K562 (cell line): Measurements from ENCODE around the gene UQCC2. TPM values are rescaled to one million over a fixed set of nuclear protein-coding genes. Genes with fewer than 3 reads are reported as not detected.

Source experiments
- ATF1 ChIP-seq, 2 experiments: fragments of 450-650 bp in 1 of 2; IDR thresholded peaks; 2 replicates each; pipeline ENCODE4 v1.6.1; 2016; ENCODE audit warnings: missing compliant biosample characterization in 1 of 2, missing genetic modification characterization in 1 of 2
- HDAC6 ChIP-seq: IDR thresholded peaks from 2 replicates; pipeline ENCODE4 v1.6.1; 2012; ENCODE audit warnings: low read depth, mild to moderate bottlenecking, control low read depth, inconsistent platforms, low read length, moderate library complexity
- HDAC8 ChIP-seq: fragments of 450-650 bp; IDR thresholded peaks from 2 replicates; pipeline ENCODE4 v1.6.1; 2016; ENCODE audit warnings: mild to moderate bottlenecking, missing genetic modification characterization, moderate library complexity, missing compliant biosample characterization
- HEY1 ChIP-seq: fragments of 250-450 bp; sonication (Bioruptor Pico); IDR thresholded peaks from 2 replicates; pipeline ENCODE4 v1.5.0; 2020; ENCODE audit warnings: mild to moderate bottlenecking, moderate library complexity, borderline replicate concordance
- MCM2 ChIP-seq: fragments of 450-650 bp; IDR thresholded peaks from 2 replicates; pipeline ENCODE4 v1.6.1; 2017; ENCODE audit warnings: low read depth, mild to moderate bottlenecking
- MEIS2 ChIP-seq: fragments of 450-650 bp; IDR thresholded peaks from 2 replicates; pipeline ENCODE4 v1.6.1; 2014; ENCODE audit warnings: mild to moderate bottlenecking; ENCODE audit not compliant: partially characterized antibody
- NEUROD1 ChIP-seq: fragments of 150-350 bp; IDR thresholded peaks from 2 replicates; pipeline ENCODE4 v1.6.1; 2014; ENCODE audit warnings: borderline replicate concordance, low read length, low read depth; ENCODE audit not compliant: partially characterized antibody
- NFYB ChIP-seq: IDR thresholded peaks from 2 replicates; pipeline ENCODE4 v1.6.1; 2011; ENCODE audit warnings: mild to moderate bottlenecking, moderate library complexity; ENCODE audit not compliant: insufficient read length; ENCODE audit errors: extremely low read depth
- PCBP2 ChIP-seq: fragments of 200-400 bp; formaldehyde crosslinking; IDR thresholded peaks from 2 replicates; pipeline ENCODE4 v1.6.1; 2018; ENCODE audit warnings: low read length, low read depth, mild to moderate bottlenecking, moderate library complexity; ENCODE audit not compliant: poor library complexity, severe bottlenecking
- SOX6 ChIP-seq: fragments of 450-650 bp; IDR thresholded peaks from 2 replicates; pipeline ENCODE4 v1.6.1; 2014; ENCODE audit warnings: mild to moderate bottlenecking
- TAF7 ChIP-seq: fragments of 450-650 bp; IDR thresholded peaks from 2 replicates; pipeline ENCODE4 v1.6.1; 2016; ENCODE audit warnings: missing genetic modification characterization, missing compliant biosample characterization
- THRAP3 ChIP-seq: fragments of 450-650 bp; IDR thresholded peaks from 2 replicates; pipeline ENCODE4 v1.6.1; 2016; ENCODE audit warnings: mild to moderate bottlenecking, inconsistent platforms, borderline replicate concordance
- ZNF780A ChIP-seq: fragments of 250-450 bp; sonication (Bioruptor Pico); IDR thresholded peaks from 2 replicates; pipeline ENCODE4 v1.5.0; 2021; ENCODE audit warnings: mild to moderate bottlenecking
- polyA plus RNA-seq, 8 experiments: library from polyadenylated mRNA; depleted of rRNA in 4 of 8; stranded (reverse) in 5 of 8; unstranded in 3 of 8; fragments of >200 nt; fragmentation: Nextera tagmentation in 2 of 8; fragmentation: Illumina TruSeq in 1 of 8; extraction: Ambion mirVana in 2 of 8; extraction: Trizol in 1 of 8; gene quantifications; 2 replicates each; pipeline versions ENCODE4 v1.2.1 to v1.2.3, GENCODE V29; 2011 to 2014; ENCODE audit warnings: inconsistent platforms in 1 of 8, missing spikeins in 1 of 8
- total RNA-seq, 7 experiments: library from RNA; depleted of rRNA in 6 of 7; stranded (reverse); fragments of >200 nt in 6 of 7; fragmentation: Illumina TruSeq in 2 of 7; extraction: Trizol in 2 of 7; gene quantifications; 2 replicates each; pipeline versions ENCODE4 v1.2.1 to v1.2.3, GENCODE V29; 2011 to 2021; ENCODE audit warnings: low replicate concordance in 1 of 7
- TF ChIP-seq, protein P1 (sequence below): fragments of 450-650 bp; IDR thresholded peaks from 2 replicates; pipeline ENCODE4 v1.6.1; 2017; ENCODE audit warnings: antibody characterized with exemption
- TF ChIP-seq, protein P2 (sequence below): fragments of 250-450 bp; sonication (Bioruptor Pico); IDR thresholded peaks from 2 replicates; pipeline ENCODE4 v1.4.0; 2020; ENCODE audit warnings: mild to moderate bottlenecking, moderate library complexity, borderline replicate concordance
- TF ChIP-seq, protein P3 (sequence below): fragments of 200-400 bp; formaldehyde crosslinking; IDR thresholded peaks from 2 replicates; pipeline ENCODE4 v1.6.1; 2017; ENCODE audit warnings: mild to moderate bottlenecking, low read depth, low read length, moderate library complexity
- TF ChIP-seq, protein P4 (sequence below), 2 experiments: IDR thresholded peaks; 2 replicates each; pipeline ENCODE4 v1.6.1; 2012; ENCODE audit warnings: improper control_type of control experiment in 2 of 2, low read depth in 2 of 2, low read length in 2 of 2, borderline replicate concordance in 1 of 2

The UQCC2 gene
- total and polyA plus RNA-seq, 9 of the 15 experiments (the other 6 are each of a cell fraction or from before 2014, with no cell fraction given) = 58.5 to 927 (median 158) TPM

DNA sequence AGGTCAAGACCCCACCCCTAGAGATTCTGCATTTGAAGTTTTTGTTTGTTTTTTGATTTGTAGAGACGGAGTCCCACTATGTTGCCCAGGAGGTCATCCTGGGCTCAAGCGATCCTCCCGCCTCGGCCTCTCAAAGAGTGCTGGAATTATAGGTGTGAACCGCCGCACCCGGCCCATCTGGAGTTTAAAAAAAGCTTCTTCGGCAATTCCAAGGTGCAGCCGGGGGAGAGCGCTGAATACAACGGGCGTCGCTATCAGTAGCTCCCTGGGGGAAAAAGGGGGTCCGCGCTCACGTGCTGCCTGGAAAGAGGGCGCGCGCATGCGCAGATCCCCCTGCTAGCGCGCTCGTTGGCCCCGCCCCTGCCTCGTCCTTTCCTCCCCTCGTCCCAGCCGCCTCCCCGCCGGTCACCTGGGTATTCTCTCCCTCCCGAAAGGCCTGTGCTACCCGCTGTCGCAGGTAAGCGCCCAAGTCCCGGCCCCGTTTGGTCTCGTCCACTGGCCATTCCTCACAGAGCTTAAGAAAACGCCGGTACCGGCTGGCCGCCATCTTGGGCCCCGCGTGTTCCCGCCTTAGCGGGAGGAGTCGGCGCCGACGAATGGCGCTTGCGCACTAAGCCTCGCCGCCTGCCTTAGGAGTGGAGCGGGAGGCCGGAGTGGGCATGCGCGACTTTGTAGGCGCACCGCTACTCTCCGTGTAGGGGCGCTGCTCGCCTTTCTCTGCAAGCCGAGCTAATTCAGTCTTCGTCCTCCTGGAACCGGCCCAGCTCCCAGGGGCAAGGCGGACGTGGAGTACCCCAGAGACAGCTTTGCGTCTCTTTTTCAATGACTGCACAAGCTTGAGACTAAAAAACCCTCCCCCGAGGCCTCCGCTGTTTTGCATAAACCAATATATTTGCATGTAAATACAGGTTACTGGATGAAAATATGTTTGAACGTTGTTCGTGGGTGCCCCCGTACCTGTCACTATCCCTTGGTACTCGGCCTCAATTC, at the start of gene UQCC2 (continued):
- TF ChIP-seq, protein P1, sequence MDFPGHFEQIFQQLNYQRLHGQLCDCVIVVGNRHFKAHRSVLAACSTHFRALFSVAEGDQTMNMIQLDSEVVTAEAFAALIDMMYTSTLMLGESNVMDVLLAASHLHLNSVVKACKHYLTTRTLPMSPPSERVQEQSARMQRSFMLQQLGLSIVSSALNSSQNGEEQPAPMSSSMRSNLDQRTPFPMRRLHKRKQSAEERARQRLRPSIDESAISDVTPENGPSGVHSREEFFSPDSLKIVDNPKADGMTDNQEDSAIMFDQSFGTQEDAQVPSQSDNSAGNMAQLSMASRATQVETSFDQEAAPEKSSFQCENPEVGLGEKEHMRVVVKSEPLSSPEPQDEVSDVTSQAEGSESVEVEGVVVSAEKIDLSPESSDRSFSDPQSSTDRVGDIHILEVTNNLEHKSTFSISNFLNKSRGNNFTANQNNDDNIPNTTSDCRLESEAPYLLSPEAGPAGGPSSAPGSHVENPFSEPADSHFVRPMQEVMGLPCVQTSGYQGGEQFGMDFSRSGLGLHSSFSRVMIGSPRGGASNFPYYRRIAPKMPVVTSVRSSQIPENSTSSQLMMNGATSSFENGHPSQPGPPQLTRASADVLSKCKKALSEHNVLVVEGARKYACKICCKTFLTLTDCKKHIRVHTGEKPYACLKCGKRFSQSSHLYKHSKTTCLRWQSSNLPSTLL = no peak
- TF ChIP-seq, protein P2, sequence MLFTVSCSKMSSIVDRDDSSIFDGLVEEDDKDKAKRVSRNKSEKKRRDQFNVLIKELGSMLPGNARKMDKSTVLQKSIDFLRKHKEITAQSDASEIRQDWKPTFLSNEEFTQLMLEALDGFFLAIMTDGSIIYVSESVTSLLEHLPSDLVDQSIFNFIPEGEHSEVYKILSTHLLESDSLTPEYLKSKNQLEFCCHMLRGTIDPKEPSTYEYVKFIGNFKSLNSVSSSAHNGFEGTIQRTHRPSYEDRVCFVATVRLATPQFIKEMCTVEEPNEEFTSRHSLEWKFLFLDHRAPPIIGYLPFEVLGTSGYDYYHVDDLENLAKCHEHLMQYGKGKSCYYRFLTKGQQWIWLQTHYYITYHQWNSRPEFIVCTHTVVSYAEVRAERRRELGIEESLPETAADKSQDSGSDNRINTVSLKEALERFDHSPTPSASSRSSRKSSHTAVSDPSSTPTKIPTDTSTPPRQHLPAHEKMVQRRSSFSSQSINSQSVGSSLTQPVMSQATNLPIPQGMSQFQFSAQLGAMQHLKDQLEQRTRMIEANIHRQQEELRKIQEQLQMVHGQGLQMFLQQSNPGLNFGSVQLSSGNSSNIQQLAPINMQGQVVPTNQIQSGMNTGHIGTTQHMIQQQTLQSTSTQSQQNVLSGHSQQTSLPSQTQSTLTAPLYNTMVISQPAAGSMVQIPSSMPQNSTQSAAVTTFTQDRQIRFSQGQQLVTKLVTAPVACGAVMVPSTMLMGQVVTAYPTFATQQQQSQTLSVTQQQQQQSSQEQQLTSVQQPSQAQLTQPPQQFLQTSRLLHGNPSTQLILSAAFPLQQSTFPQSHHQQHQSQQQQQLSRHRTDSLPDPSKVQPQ (CRISPR knock-in tag) = no peak
- TF ChIP-seq HDAC8 (tag) = no peak
- no peak for TF ChIP-seq HDAC6
- TF ChIP-seq, protein P3, sequence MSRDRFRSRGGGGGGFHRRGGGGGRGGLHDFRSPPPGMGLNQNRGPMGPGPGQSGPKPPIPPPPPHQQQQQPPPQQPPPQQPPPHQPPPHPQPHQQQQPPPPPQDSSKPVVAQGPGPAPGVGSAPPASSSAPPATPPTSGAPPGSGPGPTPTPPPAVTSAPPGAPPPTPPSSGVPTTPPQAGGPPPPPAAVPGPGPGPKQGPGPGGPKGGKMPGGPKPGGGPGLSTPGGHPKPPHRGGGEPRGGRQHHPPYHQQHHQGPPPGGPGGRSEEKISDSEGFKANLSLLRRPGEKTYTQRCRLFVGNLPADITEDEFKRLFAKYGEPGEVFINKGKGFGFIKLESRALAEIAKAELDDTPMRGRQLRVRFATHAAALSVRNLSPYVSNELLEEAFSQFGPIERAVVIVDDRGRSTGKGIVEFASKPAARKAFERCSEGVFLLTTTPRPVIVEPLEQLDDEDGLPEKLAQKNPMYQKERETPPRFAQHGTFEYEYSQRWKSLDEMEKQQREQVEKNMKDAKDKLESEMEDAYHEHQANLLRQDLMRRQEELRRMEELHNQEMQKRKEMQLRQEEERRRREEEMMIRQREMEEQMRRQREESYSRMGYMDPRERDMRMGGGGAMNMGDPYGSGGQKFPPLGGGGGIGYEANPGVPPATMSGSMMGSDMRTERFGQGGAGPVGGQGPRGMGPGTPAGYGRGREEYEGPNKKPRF = no peak
- TF ChIP-seq THRAP3 = no peak
- no peak; the same call in 1 of the 2 replicates for TF ChIP-seq ATF1 (CRISPR knock-in tag; IDR thresholded peaks at IDR 0.05)
- peak; percentile 80 for TF ChIP-seq ATF1 (tag; IDR thresholded peaks at IDR 0.05)
- TF ChIP-seq NEUROD1 = peak; percentile 11
- TF ChIP-seq, protein P4, sequence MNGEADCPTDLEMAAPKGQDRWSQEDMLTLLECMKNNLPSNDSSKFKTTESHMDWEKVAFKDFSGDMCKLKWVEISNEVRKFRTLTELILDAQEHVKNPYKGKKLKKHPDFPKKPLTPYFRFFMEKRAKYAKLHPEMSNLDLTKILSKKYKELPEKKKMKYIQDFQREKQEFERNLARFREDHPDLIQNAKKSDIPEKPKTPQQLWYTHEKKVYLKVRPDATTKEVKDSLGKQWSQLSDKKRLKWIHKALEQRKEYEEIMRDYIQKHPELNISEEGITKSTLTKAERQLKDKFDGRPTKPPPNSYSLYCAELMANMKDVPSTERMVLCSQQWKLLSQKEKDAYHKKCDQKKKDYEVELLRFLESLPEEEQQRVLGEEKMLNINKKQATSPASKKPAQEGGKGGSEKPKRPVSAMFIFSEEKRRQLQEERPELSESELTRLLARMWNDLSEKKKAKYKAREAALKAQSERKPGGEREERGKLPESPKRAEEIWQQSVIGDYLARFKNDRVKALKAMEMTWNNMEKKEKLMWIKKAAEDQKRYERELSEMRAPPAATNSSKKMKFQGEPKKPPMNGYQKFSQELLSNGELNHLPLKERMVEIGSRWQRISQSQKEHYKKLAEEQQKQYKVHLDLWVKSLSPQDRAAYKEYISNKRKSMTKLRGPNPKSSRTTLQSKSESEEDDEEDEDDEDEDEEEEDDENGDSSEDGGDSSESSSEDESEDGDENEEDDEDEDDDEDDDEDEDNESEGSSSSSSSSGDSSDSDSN (IDR thresholded peaks at IDR 0.05; ENCODE audit: borderline replicate concordance in 1 of 2, low read depth in 2 of 2, low read length in 2 of 2) = no peak
- no peak for TF ChIP-seq HEY1
- TF ChIP-seq SOX6 = peak; percentile 50
- no peak for TF ChIP-seq PCBP2
- peak; percentile 99 for TF ChIP-seq TAF7 (tag)
- no peak for TF ChIP-seq ZNF780A (CRISPR knock-in tag)
- TF ChIP-seq MCM2 = no peak
- TF ChIP-seq MEIS2 = peak; percentile 79
- no peak for TF ChIP-seq NFYB
